PFSK-1 (cell line): Measurements from ENCODE around the gene EPG5.

Experiments
- FOXP2 ChIP-seq: optimal IDR thresholded peaks from 2 replicates; pipeline ENCODE3; 2011; ENCODE audit warnings: borderline replicate concordance, control low read depth, inconsistent platforms; ENCODE audit not compliant: insufficient read depth; ENCODE audit errors: extremely low read length, extremely low read depth
- POLR2AphosphoS5 ChIP-seq: IDR thresholded peaks from 2 replicates; pipeline ENCODE4 v1.6.1; 2012; ENCODE audit warnings: low read depth, mild to moderate bottlenecking, control low read depth, low read length, moderate library complexity
- SIN3A ChIP-seq: IDR thresholded peaks from 2 replicates; pipeline ENCODE4 v1.6.1; 2012; ENCODE audit warnings: mild to moderate bottlenecking, low read length, moderate library complexity, borderline replicate concordance; ENCODE audit not compliant: insufficient read depth
- TAF1 ChIP-seq: IDR thresholded peaks from 2 replicates; pipeline ENCODE4 v1.6.1; 2012; ENCODE audit warnings: low read length, control low read depth, borderline replicate concordance; ENCODE audit not compliant: insufficient read depth
- TF ChIP-seq, protein P1 (sequence below), 2 experiments: IDR thresholded peaks; 2 replicates each; pipeline versions ENCODE4 v1.6.1 to v1.8.0; 2011 to 2012; ENCODE audit warnings: low read depth in 2 of 2, low read length in 2 of 2, control low read depth in 1 of 2, inconsistent platforms in 1 of 2, mild to moderate bottlenecking in 1 of 2, moderate library complexity in 1 of 2; ENCODE audit not compliant: insufficient read depth in 1 of 2

EPG5 gene

DNA sequence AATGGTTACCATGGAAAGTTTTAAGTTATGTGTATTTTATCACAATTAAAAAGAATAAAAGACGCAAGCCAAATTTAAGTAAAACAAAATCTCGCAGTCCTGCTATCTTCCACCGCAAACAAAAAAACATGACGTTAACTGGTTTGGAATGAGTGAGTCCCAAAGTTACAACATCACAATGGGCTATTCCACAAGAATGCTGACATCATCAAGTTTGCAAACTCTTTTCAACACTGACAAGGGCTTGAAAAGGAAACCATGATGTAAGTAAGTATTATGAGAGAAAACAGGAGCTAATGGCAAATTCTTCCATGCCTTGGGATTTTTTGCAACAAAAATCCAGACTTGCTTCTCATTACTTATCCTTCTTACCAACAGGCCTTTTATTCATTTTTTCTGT, 110.6 kb downstream of the EPG5 start:
- no peak for TF ChIP-seq TAF1
- TF ChIP-seq SIN3A, result no peak
- no peak for TF ChIP-seq POLR2AphosphoS5
- no peak for TF ChIP-seq FOXP2
- TF ChIP-seq, protein P1, sequence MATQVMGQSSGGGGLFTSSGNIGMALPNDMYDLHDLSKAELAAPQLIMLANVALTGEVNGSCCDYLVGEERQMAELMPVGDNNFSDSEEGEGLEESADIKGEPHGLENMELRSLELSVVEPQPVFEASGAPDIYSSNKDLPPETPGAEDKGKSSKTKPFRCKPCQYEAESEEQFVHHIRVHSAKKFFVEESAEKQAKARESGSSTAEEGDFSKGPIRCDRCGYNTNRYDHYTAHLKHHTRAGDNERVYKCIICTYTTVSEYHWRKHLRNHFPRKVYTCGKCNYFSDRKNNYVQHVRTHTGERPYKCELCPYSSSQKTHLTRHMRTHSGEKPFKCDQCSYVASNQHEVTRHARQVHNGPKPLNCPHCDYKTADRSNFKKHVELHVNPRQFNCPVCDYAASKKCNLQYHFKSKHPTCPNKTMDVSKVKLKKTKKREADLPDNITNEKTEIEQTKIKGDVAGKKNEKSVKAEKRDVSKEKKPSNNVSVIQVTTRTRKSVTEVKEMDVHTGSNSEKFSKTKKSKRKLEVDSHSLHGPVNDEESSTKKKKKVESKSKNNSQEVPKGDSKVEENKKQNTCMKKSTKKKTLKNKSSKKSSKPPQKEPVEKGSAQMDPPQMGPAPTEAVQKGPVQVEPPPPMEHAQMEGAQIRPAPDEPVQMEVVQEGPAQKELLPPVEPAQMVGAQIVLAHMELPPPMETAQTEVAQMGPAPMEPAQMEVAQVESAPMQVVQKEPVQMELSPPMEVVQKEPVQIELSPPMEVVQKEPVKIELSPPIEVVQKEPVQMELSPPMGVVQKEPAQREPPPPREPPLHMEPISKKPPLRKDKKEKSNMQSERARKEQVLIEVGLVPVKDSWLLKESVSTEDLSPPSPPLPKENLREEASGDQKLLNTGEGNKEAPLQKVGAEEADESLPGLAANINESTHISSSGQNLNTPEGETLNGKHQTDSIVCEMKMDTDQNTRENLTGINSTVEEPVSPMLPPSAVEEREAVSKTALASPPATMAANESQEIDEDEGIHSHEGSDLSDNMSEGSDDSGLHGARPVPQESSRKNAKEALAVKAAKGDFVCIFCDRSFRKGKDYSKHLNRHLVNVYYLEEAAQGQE (IDR thresholded peaks at IDR 0.05; ENCODE audit: insufficient read depth in 1 of 2, low read depth in 2 of 2, low read length in 2 of 2), result no peak

GRCh38 chr18:45854036-45854586, 113.0 kb downstream of the EPG5 start:
- TF ChIP-seq SIN3A, result no peak
- TF ChIP-seq POLR2AphosphoS5, result no peak
- TF ChIP-seq TAF1, result no peak
- TF ChIP-seq FOXP2, result no peak
- TF ChIP-seq, protein P1 (IDR thresholded peaks at IDR 0.05; ENCODE audit: insufficient read depth in 1 of 2, low read depth in 2 of 2, low read length in 2 of 2), result no peak

DNA sequence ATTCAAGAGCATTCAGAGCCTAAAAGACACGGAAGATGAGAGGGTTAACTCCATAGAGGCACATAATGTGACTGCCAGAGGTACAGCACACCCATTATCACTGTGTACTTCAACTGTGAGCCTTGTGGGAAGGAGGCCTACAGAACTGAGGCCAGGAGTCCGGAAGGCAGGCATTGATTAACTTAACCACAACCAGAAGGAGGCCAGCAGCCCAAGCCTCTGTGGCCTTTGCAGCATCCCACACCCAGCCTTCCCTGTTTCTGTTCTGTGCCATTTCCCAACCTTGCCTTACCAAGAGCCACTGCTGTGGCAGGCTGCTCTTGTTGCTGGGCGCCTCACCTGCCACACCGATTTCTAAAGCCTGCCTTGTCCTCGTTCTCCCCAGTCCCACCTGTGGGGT, 114.5 kb downstream of the EPG5 start:
- TF ChIP-seq SIN3A, result no peak
- no peak for TF ChIP-seq TAF1

DNA sequence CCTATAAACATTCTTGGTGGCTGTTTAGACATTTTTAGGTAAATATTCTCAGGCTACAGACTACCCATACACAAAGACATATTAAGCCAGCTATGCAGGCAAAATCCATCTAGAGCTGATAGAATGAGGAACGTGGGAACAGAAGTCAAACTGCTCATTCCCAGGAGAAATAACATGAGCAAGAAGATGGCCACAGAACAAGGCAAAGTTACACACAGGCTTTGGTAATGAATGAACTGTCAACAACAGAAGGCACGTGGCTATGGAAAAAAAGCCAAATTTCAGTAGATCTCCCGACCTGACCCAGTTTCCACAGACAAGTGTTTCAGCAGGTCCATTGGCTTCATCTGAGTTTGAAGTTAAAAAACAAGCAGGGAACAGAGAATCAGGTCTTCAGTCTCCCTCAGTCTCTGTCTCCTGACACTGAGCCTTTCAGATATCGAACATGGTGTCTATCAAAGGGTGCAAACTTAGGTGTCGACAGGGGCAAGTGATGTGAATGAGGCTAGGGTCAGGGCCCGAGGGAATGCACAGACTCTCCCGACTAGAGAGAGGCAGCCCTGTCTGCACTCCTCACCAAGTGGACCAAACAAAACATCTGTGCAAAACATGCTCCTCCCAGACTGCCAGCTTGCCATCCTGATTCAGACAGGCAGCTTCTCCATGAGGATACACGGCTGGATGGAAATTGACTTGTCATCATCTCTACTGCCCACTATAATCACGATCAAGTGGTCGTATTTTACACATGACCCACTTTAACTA, 115.8 kb downstream of the EPG5 start:
- TF ChIP-seq FOXP2, result no peak
- TF ChIP-seq TAF1, result no peak
- TF ChIP-seq POLR2AphosphoS5, result no peak
- TF ChIP-seq, protein P1 (IDR thresholded peaks at IDR 0.05; ENCODE audit: insufficient read depth in 1 of 2, low read depth in 2 of 2, low read length in 2 of 2), result no peak
- TF ChIP-seq SIN3A, result no peak

GRCh38 chr18:45850021-45850420, 117.1 kb downstream of the EPG5 start:
- TF ChIP-seq TAF1, result no peak
- TF ChIP-seq FOXP2, result no peak
- TF ChIP-seq SIN3A, result no peak

GRCh38 chr18:45849529-45849928, 117.6 kb downstream of the EPG5 start:
- no peak for TF ChIP-seq POLR2AphosphoS5
- no peak for TF ChIP-seq SIN3A

GRCh38 chr18:45847119-45847518, 120.0 kb downstream of the EPG5 start:
- TF ChIP-seq, protein P1 (IDR thresholded peaks at IDR 0.05; ENCODE audit: insufficient read depth in 1 of 2, low read depth in 2 of 2, low read length in 2 of 2), result no peak
- TF ChIP-seq POLR2AphosphoS5 (no peak), TAF1 (no peak), FOXP2 (no peak), SIN3A (no peak)
